Keratinocyte (primary cell): ENCODE results near the gene MET.

Experiments
- CTCF ChIP-seq, 3 experiments: IDR thresholded peaks in 1 of 3; conservative IDR thresholded peaks in 1 of 3; optimal IDR thresholded peaks in 1 of 3; 2 replicates in 2 of 3; 3 replicates in 1 of 3; pipeline versions ENCODE3 to v1.5.1; 2011; ENCODE audit warnings: low read length in 3 of 3, mild to moderate bottlenecking in 3 of 3, moderate library complexity in 2 of 3, control low read depth in 1 of 3, inconsistent platforms in 1 of 3; ENCODE audit not compliant: insufficient read depth in 2 of 3; ENCODE audit errors: extremely low read depth in 1 of 3
- EZH2 ChIP-seq: IDR thresholded peaks from one replicate; pipeline ENCODE4 v1.6.1; 2012; ENCODE audit warnings: inconsistent platforms, mild to moderate bottlenecking, low read length, moderate library complexity

GRCh38 chr7:116740231-116740630 is 68.2 kb downstream of the MET start:
- TF ChIP-seq CTCF (optimal IDR thresholded peaks at IDR 0.05 in 1 of 3, IDR thresholded peaks at IDR 0.05 in 1 of 3, conservative IDR thresholded peaks at IDR 0.05 in 1 of 3; ENCODE audit: extremely low read depth in 1 of 3, insufficient read depth in 2 of 3, low read length in 3 of 3) (no peak), EZH2 (no peak)
